Endothelial cell of hepatic sinusoid (primary cell): ENCODE data around the gene PDGFA.

Experiments used
- in situ Hi-C: cut with HindIII; loops from 2 replicates; pipeline ENCODE4 v1.10.0; 2017; ENCODE audit warnings: low sequenced_read_pairs

The PDGFA gene

DNA sequence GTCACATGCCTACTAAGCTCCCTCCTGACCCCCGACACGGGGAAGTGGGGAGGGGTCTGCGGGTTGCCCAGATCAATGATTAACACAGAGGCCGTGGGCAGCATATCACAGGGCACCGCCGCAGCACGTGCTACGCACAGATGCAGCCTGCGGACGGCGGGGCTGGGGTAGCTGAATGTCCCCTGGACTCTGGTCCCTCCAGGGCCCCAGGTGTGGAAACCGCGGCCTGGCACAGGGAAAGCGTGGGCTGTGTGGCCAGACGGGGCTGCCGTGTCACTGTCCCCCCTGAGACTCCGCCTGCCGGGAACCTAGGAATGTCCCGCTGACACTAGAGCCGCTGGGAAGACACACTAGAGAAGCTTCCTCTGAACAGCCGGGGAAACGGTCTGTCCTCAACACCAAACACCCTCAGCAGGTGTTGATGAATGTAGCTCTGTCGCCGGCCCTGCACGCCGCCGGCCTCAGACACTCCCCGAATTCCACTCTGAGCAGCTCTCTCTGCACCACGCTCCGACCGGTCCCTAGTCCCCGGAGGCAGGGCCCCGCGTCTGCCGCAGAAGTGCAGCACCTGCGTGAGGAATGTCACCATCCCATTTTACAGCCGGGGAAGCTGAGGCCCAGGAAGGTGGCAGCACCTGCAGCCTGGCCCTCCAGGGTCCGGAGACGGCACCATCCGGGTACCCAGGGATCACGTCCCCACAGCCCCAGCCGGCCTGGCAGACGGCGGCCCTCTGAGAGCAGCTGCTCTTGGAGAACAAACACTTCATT is 33.4 kb upstream of the PDGFA start:
- in situ Hi-C loops: loop anchor here (10.0 kb wide), 1 partner anchor 58 kb away; no protein-coding TSS in a partner anchor

- in situ Hi-C loops: loop anchor here (10.0 kb wide), 1 partner anchor 58 kb away; no protein-coding TSS in a partner anchor
Measured at GRCh38 chr7:552151-552867, 32.7 kb upstream of the PDGFA start.

- in situ Hi-C loops: loop anchor here (10.0 kb wide), 1 partner anchor 57 kb away; no protein-coding TSS in a partner anchor
Measured at GRCh38 chr7:551615-551970, 31.9 kb upstream of the PDGFA start.

- in situ Hi-C loops: loop anchor here (10.0 kb wide), 1 partner anchor 56 kb away; no protein-coding TSS in a partner anchor
Measured at GRCh38 chr7:550881-551614, 31.4 kb upstream of the PDGFA start.

DNA sequence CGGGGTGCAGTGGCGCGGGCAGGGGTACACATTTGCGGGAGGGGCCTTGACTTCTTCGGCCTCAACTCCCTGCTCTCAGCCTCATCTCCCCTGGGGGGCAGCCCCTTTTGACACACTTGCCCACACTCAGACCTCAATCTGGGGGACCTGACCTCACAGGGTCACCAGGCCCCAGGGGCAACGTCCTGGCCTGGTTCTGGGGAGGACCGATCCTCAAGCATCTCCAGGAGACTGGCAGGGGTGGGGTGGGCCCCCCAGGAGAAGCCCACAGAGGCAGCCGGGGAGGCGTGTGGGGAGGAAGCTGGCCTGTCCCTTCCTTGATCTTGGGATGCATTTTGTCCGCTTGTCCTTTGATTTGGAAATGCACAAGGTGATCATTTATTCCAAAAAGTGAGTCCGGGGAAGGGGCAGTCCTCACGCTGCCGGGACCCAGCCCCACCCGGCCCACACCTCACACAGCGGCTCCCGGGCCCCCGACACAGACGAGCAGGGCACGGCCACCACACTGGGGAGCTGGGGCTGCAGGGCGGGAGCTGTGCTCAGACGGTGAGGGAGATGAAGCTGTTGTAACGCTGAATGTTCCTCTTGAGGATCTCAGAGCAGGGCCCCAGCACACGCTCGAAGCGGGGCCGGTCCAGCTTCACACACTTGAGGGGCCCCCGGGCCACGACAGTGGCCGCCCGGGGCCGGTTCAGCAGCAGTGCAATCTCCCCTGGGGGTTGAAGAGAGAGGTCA is 30.4 kb upstream of the PDGFA start:
- in situ Hi-C loops: loop anchor here (5.0 to 10.0 kb wide), 3 partner anchors 55 to 117 kb away; no protein-coding TSS in a partner anchor

DNA sequence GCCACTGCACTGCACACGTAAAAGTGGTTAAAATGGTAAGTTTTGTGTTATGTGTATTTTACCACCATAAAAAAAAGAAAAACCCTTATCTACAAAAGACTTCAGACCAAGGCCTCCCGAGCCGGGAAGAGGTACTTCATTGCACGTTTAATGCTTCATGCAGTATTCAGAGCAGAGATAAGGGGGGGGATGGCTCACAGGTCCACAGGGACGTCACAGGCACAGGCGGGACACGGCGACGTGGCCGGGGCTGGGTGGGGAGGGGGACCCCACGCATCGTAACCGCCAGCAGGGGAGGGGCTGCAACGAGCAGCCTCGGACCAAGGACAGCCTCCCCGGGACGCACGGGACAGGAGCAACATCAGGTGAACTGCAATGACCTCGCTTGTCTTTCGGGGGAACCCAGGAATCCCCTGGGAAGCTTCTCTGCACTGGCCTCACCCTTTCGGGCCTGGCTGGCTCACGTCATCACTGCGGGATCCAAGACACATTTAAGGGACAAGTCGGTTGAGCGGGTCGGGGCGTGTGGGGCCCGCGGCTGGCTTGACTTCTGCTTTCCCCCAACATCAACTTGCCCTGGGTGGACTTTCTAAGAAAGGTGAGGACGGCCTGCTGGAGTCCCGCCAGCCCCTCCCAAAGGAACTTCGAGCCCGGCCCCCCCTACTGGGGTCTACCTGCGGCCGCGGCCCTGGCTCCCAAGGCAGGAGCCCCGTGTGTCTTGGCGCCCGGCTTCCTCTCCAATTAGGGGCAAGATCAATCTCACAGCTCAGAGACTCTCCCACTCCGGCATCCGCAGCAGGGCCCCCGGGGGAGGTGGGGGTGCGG is 29.6 kb upstream of the PDGFA start:
- in situ Hi-C loops: loop anchor here (5.0 kb wide), 2 partner anchors 58 to 118 kb away; no protein-coding TSS in a partner anchor

DNA sequence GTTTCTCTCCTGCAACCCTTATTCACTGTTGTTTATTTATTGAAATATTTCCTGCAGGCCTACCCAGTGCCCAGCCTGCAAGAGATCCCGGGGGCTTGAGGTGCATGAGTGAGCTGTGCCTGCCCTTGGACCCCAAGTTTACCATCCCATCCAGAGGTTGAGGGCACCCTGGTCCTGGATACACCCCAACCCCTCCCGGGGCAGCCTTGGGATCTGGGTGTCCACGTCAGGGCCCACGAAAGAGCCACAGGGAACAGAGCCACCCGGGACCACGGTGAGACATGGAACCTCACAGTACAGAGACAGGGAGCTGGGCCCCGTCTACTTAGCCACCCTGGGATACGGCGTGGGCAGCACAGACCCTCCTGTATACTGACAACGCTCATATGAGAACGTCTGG is 28.8 kb upstream of the PDGFA start:
- in situ Hi-C loops: loop anchor here (5.0 kb wide), 2 partner anchors 59 to 119 kb away; no protein-coding TSS in a partner anchor

DNA sequence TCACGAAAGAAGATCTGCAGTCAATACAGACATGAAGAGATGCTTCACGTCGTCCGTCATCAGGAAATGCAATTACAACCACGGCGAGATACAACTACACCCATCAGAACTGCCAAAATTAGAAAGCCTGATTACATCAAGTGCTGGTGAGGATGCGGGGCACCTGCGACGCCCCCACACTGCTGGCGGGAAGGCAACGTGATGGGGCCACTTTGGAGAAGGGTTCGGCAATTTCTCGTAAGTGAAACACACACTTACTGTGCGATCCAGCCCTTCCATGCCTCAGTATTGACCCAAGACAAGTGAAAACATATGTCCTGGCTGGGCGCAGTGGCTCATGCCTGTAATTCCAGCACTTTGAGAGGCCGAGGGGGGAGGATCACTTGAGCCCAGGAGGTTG is 25.8 kb upstream of the PDGFA start:
- in situ Hi-C loops: loop anchor here (5.0 kb wide), 2 partner anchors 62 to 122 kb away; no protein-coding TSS in a partner anchor

- in situ Hi-C loops: loop anchor here (5.0 kb wide), 2 partner anchors 63 to 123 kb away; no protein-coding TSS in a partner anchor
Measured at GRCh38 chr7:544338-545221, 24.9 kb upstream of the PDGFA start.

GRCh38 chr7:543501-544337 is 24.1 kb upstream of the PDGFA start:
- in situ Hi-C loops: no loop called here

DNA sequence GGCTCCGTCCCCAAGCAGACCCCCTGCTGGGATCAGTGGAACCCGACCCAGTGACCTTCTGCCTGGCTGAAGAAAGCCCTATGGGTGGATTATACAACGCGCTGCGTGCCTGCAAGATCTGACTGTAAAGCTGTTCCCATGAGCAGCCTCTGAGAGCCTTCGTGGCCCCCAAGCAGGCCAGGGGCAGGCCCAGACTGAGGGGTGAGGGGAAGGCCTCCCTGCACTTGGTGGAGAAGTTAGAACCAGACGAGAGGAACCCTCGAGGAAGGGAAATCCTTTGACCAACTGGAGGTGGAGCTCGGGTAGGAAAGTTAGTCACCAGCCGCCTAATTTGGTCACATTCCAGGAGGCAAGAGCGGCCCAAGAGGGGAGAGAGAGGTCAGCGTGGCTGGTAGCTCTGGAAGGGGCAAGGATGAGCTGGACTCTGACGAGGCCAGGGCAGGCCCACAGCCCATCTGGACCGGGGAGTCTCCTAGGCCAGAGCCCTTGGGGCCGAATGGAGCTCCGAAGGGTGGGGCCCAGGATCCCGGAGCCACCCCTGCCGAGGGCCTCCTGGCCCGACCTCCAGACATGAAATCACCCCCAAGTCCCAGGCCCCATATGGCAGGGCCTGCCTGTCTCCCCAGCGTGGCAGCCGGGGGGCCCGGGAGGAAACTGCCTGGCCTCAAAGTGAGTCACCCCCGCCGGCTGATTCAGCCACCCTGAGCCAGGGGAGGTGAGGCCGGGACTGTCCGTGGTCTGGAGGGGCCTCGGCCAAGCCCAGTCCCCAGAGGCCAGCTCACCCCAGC is 23.3 kb upstream of the PDGFA start:
- in situ Hi-C loops: no loop called here

- in situ Hi-C loops: no loop called here
Measured at GRCh38 chr7:542131-542712, 22.6 kb upstream of the PDGFA start.

DNA sequence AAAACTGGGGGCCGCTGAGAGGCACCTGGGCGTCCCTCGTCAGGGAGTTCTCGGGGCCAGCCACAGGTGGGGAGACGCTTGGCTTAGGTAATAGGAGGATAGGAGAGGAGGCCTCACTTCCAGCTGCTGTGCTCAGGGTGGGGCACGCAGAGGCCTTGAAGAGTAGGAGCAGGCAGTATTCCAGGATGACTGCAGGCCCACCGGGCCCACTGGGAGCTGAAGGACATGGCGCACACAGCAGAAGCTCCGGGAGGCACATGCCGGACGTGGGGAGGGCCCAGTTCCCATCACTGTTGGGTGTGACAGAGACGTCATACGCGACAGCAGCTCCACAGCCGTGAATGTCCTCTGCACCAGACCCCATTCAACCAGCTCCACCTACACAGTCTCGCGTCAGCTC is 22.0 kb upstream of the PDGFA start:
- in situ Hi-C loops: no loop called here

GRCh38 chr7:540997-541396 is 21.4 kb upstream of the PDGFA start:
- in situ Hi-C loops: no loop called here

- in situ Hi-C loops: no loop called here
Measured at GRCh38 chr7:540579-540978, 20.9 kb upstream of the PDGFA start.

GRCh38 chr7:539731-540411 is 20.2 kb upstream of the PDGFA start:
- in situ Hi-C loops: no loop called here
